GM21717 (cell line): ENCODE results near the gene MAN1A2.

Source experiments
- ATAC-seq: cut with Tn5 transposase; IDR thresholded peaks from one replicate; pipeline ENCODE4 v1.9.1; 2021; ENCODE audit warnings: mild to moderate bottlenecking, moderate library complexity; ENCODE audit not compliant: unreplicated experiment

The MAN1A2 gene

GRCh38 chr1:117573386-117574023 is 206.3 kb downstream of the MAN1A2 start:
- no peak for ATAC-seq

GRCh38 chr1:117574161-117574835 is 207.0 kb downstream of the MAN1A2 start:
- no peak for ATAC-seq

- ATAC-seq = no peak
Measured at GRCh38 chr1:117575586-117576225, 208.5 kb downstream of the MAN1A2 start.

- no peak for ATAC-seq
Measured at GRCh38 chr1:117576236-117576635, 209.0 kb downstream of the MAN1A2 start.

GRCh38 chr1:117577191-117577885 is 210.1 kb downstream of the MAN1A2 start:
- ATAC-seq = no peak

- ATAC-seq = no peak
Measured at GRCh38 chr1:117578466-117578865, 211.2 kb downstream of the MAN1A2 start.
